AG09309 (cell line): ENCODE results near the gene MOV10.
"Not testable (repeated sequence)": the region's sequence is repeated elsewhere in the genome, so short reads cannot be mapped to it uniquely, and the experiment has no call there.

Experiments used
- DNase-seq: peaks from one replicate; pipeline ENCODE4 v3.0.0-alpha.2; 2010; ENCODE audit warnings: low read depth
- H3K4me3 ChIP-seq: 2 replicates; pipeline ENCODE4 v1.5.1; 2011; ENCODE audit warnings: mild to moderate bottlenecking, low read depth, low read length, moderate library complexity; ENCODE audit not compliant: control insufficient read depth
- TF ChIP-seq, protein P1 (sequence below): IDR thresholded peaks from 2 replicates; pipeline ENCODE4 v1.5.1; 2011; ENCODE audit warnings: mild to moderate bottlenecking, low read depth, low read length, inconsistent platforms; ENCODE audit not compliant: insufficient read depth, control insufficient read depth; ENCODE audit errors: missing control alignments

The MOV10 gene

DNA sequence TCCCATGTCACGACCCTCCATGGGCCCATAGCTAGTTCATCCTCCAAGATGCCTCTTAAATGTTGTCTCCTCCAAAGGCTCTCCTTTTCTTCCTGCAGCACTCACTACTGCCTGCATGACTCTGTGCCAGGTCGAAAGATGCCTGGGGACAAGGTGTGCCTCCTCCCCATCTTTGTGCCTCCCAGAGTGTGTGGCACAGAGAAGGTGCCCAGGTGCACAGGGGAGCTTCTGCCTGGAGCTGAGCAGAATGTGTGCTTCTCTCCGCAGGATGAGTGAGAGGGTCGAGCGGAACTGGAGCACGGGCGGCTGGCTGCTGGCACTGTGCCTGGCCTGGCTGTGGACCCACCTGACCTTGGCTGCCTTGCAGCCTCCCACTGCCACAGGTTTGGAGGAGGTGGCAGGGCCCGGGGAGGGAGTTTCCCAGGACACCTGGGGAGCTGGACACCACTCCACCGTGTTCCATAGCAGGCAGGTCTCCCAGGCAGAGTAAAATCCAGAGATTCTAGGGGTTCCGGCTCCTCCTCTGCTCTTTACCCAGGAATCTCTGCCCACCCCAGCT lies 47.6 kb downstream of the MOV10 start:
- H3K4me3 ChIP-seq, result no peak overlapping the region
- no peak for DNase-seq
- TF ChIP-seq, protein P1, sequence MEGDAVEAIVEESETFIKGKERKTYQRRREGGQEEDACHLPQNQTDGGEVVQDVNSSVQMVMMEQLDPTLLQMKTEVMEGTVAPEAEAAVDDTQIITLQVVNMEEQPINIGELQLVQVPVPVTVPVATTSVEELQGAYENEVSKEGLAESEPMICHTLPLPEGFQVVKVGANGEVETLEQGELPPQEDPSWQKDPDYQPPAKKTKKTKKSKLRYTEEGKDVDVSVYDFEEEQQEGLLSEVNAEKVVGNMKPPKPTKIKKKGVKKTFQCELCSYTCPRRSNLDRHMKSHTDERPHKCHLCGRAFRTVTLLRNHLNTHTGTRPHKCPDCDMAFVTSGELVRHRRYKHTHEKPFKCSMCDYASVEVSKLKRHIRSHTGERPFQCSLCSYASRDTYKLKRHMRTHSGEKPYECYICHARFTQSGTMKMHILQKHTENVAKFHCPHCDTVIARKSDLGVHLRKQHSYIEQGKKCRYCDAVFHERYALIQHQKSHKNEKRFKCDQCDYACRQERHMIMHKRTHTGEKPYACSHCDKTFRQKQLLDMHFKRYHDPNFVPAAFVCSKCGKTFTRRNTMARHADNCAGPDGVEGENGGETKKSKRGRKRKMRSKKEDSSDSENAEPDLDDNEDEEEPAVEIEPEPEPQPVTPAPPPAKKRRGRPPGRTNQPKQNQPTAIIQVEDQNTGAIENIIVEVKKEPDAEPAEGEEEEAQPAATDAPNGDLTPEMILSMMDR, result no peak

DNA sequence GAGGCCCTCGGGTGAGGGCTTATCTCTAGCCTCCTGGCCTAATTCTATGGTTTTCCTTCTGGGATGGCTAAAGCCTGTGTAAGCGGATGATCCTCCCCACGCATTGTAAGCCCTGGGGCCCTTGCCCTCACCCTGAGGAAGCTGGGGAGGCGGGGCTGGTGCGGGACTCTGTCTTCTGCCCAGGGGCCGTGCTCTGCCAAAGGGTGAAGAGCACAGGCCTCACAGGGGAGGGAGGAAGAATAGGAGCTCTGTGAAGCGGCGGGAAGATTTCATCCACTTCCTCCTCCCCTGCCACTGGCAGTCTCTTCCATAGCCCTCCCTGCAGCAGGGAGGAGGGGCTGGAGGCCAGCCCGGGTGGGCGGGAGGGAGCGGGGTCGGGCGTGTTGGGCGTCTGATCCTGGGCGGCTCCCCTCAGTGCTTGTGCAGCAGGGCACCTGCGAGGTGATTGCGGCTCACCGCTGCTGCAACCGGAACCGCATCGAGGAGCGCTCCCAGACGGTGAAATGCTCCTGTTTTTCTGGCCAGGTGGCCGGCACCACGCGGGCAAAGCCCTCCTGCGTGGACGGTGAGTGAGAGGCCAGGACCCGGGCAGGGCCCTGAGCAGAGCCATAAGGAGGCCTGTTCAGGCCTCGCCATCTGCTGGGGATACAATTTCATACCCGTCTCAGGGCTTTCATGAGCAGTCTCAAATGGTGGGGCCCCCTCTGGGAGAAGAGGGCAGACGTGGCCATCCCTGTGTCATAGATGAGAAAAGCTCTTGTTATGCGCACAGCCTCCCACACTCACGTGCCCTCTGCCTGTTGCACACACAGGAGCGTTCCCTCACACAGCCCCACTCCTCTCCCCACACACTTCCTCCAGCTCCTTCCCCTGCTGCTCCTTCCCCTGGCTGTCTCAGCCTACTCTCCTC lies 48.4 kb downstream of the MOV10 start:
- no peak for DNase-seq
- TF ChIP-seq, protein P1, result no peak
- H3K4me3 ChIP-seq, result no peak overlapping the region

DNA sequence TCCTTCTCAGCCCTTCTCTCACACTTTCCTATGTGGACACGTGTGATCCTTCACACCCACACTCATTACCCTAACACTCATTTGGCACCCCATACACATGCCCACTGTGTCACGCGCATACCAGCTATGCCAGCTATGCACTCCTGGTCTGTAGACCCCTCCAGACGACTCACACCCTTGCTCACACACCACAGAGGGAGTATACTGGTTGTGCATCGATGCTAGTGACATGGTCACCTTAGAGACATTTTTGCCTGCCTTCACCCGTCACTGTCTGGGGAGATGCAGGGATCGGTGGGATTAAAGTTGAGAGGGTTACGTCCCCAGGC lies 49.0 kb downstream of the MOV10 start:
- TF ChIP-seq, protein P1, result no peak
- DNase-seq, result no peak

DNA sequence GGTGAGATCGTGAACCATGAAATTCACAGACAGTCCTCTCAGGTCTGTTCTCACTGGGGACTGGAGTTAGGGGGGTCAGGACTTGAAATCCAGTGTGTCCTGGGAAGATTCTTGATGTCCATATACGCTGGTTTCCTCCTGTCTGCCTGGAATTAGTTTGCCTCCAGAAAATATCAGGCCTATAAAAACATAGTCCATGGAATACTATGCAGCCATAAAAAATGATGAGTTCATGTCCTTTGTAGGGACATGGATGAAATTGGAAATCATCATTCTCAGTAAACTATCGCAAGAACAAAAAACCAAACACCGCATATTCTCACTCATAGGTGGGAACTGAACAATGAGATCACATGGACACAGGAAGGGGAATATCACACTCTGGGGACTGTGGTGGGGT lies 49.8 kb downstream of the MOV10 start:
- not testable (repeated sequence) for H3K4me3 ChIP-seq, DNase-seq

More for the DNA sequence above, 49.0 kb downstream of the MOV10 start:
- H3K4me3 ChIP-seq, result no peak overlapping the region

DNA sequence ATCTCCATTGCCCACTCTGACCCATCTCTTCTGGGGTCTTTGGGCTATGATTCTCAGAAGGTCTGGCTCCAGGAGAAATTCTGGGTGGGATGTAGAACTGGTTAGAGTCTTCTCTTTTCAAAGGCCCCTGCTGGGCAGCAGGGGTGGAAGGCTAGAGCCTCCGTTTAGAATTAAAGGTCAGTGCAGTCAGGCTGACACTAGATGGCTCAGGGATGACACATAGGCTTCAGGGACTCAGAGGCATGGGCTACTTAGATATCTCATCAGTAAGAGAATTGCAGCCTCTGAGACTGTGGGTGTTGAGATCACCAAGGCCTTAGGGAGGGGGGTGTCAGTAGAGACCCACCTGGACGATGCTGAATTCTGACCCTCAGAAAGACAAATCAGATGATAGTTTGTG lies 53.3 kb downstream of the MOV10 start:
- H3K4me3 ChIP-seq, result no peak overlapping the region
- TF ChIP-seq, protein P1, result peak; percentile 33
- no peak for DNase-seq

DNA sequence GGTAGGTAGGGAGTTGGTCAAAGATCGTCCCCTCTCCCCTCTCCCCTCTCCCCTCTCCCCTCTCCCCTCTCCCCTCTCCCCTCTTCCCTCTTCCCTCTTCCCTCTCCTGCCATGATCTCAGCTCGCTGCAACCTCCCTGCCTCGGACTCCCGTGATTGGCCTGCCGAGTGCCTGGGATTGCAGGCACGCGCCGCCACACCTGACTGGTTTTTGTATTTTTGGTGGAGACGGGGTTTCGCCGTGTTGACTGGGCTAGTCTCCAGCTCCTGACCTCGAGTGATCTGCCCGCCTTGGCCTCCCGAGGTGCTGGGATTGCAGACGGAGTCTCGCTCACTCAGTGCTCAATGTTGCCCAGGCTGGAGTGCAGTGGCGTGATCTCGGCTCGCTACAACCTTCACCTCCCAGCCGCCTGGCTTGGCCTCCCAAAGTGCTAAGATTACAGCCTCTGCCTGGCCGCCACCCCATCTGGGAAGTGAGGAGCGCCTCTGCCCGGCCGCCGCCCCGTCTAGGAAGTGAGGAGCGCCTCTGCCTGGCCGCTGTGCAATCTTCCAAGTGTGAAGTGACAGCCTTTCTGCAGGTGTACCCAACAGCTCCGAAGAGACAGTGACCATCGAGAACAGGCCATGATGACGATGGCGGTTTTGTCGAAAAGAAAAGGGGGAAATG lies 54.0 kb downstream of the MOV10 start:
- not testable (repeated sequence) for DNase-seq, H3K4me3 ChIP-seq

DNA sequence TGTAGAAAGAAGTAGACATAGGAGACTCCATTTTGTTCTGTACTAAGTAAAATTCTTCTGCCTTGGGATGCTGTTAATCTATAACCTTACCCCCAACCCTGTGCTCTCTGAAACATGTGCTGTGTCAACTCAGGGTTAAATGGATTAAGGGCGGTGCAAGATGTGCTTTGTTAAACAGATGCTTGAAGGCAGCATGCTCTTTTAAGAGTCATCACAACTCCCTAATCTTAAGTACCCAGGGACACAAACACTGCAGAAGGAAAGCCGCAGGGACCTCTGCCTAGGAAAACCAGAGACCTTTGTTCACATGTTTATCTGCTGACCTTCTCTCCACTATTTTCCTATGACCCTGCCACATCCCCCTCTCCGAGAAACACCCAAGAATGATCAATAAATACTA lies 54.6 kb downstream of the MOV10 start:
- not testable (repeated sequence) for H3K4me3 ChIP-seq, DNase-seq

DNA sequence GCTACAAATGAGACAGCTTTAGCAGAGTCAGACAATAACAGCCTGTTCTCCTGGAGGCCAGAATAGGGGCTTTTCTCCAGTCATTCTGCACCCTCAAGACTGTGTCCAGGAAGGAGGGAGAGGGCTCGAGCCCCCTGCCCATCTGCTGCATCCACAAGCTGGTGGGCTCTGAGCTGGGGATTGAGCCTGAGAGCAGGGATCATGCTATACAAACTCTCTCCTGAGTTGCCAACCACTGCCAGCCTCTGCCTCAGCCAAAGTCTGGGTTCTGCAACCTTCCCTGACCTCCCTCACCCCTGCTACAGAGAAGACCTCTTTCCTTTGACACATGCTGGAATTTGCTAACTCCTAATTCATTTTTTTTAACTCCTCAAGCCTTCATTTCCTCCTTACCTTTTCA lies 55.5 kb downstream of the MOV10 start:
- no peak overlapping the region for H3K4me3 ChIP-seq
- no peak for DNase-seq
- TF ChIP-seq, protein P1, result no peak
